Vagina (tissue), 2 donors: ENCODE results near the gene WNT9A. TPM values are rescaled to one million over a fixed set of nuclear protein-coding genes. Genes with fewer than 3 reads are reported as not detected.

Experiments used
- DNase-seq, 2 donors: peaks; one replicate each; pipeline ENCODE4 v3.0.0-alpha.2; 2017; ENCODE audit errors: extremely low spot score in 2 of 2
- H3K27ac ChIP-seq: fragments of 200-600 bp; sonication (generic); one replicate; pipeline ENCODE4 v1.5.1; 2019
- H3K27me3 ChIP-seq: fragments of 200-600 bp; sonication (generic); one replicate; pipeline ENCODE4 v1.5.1; 2019
- H3K36me3 ChIP-seq, 2 donors: fragments of 200-600 bp; sonication (generic); one replicate each; pipeline ENCODE4 v1.5.1; 2017 to 2019
- H3K4me1 ChIP-seq: fragments of 200-600 bp; sonication (generic); one replicate; pipeline ENCODE4 v1.5.1; 2019
- H3K4me3 ChIP-seq, 2 donors: fragments of 200-600 bp; sonication (generic); 1 replicate in 1 of 2; 2 replicates in 1 of 2; pipeline ENCODE4 v1.5.1; 2016 to 2019
- H3K9me3 ChIP-seq: fragments of 200-600 bp; sonication (generic); one replicate; pipeline ENCODE4 v1.5.1; 2019
- POLR2A ChIP-seq, 2 donors: fragments of 450-650 bp; IDR thresholded peaks; one replicate each; pipeline ENCODE4 v1.6.1; 2017; ENCODE audit warnings: antibody characterized with exemption in 2 of 2, mild to moderate bottlenecking in 2 of 2, moderate library complexity in 2 of 2
- POLR2AphosphoS5 ChIP-seq, 2 donors: sonication (generic); formaldehyde crosslinking; IDR thresholded peaks; one replicate each; pipeline ENCODE4 v1.9.0; 2017; ENCODE audit warnings: antibody characterized with exemption in 2 of 2, mild to moderate bottlenecking in 2 of 2, low read depth in 1 of 2; ENCODE audit not compliant: insufficient read depth in 1 of 2
- intact Hi-C: fragments of 100-400 bp; cut with DNase I; formaldehyde crosslinking; loops from one replicate; pipeline ENCODE4 v1.15.1; 2023
- total RNA-seq: library from RNA; depleted of rRNA; stranded (reverse); fragments of >200 nt; gene quantifications from one replicate; pipeline ENCODE4 v1.2.3, GENCODE V29; 2016
- TF ChIP-seq, protein P1 (sequence below), 3 experiments: fragments of 450-650 bp in 2 of 3; fragments of 200-600 bp in 1 of 3; sonication (generic) in 1 of 3; IDR thresholded peaks; one replicate each; pipeline ENCODE4 v1.5.1; 2017 to 2019; ENCODE audit warnings: antibody characterized with exemption in 3 of 3, mild to moderate bottlenecking in 2 of 3, moderate library complexity in 2 of 3

Gene WNT9A
- total RNA-seq, 1 donor from 2014 or later = 2.9 TPM

DNA sequence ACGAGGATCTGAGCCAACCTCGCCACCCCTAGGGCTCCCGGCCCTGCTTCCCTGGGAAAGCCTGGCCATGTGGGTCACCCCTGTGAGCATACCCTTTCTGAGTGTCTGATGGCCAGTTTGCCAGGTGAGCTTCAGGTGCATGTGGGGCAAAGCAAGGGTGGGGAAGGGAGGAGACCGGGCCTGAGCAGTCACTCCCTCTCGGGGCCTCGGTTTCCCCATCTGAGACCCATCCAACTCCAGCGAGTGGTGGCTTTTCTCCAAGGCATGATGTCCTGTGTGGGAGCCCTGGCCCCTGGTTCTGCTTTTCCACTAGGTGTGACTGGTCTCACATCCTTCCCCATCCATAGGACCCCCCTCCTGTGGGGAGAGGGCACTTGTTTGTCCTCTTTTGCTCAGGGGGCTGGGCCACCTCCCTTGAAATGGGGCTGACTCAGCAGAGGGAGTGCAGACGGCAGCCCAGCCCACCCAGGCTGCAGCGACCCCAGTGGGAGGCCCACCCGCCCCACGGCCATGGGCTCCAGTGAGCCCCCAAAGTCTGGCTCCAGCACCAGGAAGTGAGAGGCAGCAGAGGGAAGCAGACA, 1.7 kb upstream of the WNT9A start:
- no peak overlapping the region for H3K4me3 ChIP-seq
- no peaks in the 10 kb centered on the region for H3K9me3 ChIP-seq
- TF ChIP-seq POLR2A (IDR thresholded peaks at IDR 0.05) (no peak), POLR2AphosphoS5 (IDR thresholded peaks at IDR 0.05; ENCODE audit: insufficient read depth in 1 of 2, low read depth in 1 of 2) (no peak)
- TF ChIP-seq, protein P1, sequence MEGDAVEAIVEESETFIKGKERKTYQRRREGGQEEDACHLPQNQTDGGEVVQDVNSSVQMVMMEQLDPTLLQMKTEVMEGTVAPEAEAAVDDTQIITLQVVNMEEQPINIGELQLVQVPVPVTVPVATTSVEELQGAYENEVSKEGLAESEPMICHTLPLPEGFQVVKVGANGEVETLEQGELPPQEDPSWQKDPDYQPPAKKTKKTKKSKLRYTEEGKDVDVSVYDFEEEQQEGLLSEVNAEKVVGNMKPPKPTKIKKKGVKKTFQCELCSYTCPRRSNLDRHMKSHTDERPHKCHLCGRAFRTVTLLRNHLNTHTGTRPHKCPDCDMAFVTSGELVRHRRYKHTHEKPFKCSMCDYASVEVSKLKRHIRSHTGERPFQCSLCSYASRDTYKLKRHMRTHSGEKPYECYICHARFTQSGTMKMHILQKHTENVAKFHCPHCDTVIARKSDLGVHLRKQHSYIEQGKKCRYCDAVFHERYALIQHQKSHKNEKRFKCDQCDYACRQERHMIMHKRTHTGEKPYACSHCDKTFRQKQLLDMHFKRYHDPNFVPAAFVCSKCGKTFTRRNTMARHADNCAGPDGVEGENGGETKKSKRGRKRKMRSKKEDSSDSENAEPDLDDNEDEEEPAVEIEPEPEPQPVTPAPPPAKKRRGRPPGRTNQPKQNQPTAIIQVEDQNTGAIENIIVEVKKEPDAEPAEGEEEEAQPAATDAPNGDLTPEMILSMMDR (IDR thresholded peaks at IDR 0.05) = no peak
- H3K27me3 ChIP-seq = no peaks in the 10 kb centered on the region
- H3K4me1 ChIP-seq = peaks cover 52% of the 10 kb centered on the region
- no peak overlapping the region for H3K27ac ChIP-seq
- no peaks in the 10 kb centered on the region for H3K36me3 ChIP-seq
- peak in 1 of 2 donors; percentile 81 for DNase-seq
- intact Hi-C loops = loop anchor here (2.0 kb wide), 1 partner anchor 187 kb away; no protein-coding TSS in a partner anchor

DNA sequence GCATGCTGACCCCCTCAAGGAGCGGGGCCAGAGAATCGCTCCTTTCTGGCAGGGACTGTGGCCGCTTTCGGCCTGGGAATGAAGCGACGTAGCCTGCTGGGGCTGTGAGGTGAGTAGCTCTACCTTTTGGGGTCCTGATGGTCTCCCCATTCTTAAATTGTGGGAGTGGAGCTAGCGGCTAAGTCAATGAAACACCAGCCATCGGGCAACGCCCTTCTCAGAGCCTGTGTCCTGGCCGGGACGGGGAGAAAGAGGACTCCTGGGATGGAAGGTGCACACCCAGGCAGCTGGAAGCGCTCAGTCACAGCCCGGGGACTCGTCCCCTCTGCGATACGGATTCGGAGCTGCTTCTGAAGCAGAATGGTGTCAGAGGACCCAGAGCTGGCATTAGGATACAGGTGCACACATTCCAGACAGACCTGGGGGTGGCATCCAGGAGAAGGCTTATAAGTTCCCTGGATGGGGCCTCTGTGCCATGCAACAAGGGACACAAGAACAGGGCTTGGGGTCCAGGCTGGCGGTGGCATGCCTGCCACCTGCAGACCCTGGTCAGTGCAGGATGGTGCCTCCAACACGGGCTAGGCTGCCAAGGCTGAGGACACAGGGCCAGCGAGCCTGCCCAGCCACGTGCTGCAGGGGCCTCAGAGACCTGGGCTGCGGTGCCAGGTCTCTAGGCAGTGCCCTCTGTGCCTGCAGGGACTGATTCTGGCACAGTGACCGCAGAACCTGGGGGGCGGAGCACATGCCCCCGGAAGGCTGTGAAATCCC, 945 bp upstream of the WNT9A start:
- TF ChIP-seq, protein P1 (IDR thresholded peaks at IDR 0.05) = no peak
- no peak for TF ChIP-seq POLR2AphosphoS5 (IDR thresholded peaks at IDR 0.05; ENCODE audit: insufficient read depth in 1 of 2, low read depth in 1 of 2)
- TF ChIP-seq POLR2A (IDR thresholded peaks at IDR 0.05) = no peak
- Histone ChIP-seq H3K4me1 (peaks cover 50% of the 10 kb centered on the region), H3K36me3 (no peaks in the 10 kb centered on the region), H3K27me3 (no peaks in the 10 kb centered on the region), H3K9me3 (no peaks in the 10 kb centered on the region), H3K27ac (peak overlapping the region; percentile 73), H3K4me3 (peak overlapping the region; percentile 64 to 80)
- intact Hi-C loops = loop anchor here (2.0 kb wide), 1 partner anchor 186 kb away; no protein-coding TSS in a partner anchor
- DNase-seq = peak in 1 of 2 donors; percentile 86

DNA sequence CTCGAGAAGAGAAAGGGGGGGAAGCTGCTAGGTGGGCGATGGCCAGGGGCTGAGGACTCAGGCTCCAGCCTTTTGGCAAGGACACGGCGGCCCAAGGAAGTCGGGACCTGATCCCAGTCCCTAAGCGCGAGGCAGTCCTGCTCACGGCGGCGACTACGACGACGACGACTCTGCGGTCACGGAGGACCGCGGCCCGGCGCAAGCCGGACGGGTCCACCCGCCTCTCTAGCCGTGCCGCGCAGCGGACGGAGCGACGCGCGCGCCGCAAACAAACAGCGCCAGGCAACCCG, 401 bp downstream of the WNT9A start:
- Histone ChIP-seq H3K36me3 (no peaks in the 10 kb centered on the region), H3K4me3 (peak overlapping the region; percentile 64 to 80), H3K27ac (peak overlapping the region; percentile 77), H3K27me3 (no peaks in the 10 kb centered on the region), H3K4me1 (peaks cover 42% of the 10 kb centered on the region), H3K9me3 (no peaks in the 10 kb centered on the region)
- intact Hi-C loops = no loop called here
- TF ChIP-seq POLR2AphosphoS5 (IDR thresholded peaks at IDR 0.05; ENCODE audit: insufficient read depth in 1 of 2, low read depth in 1 of 2) = no peak
- TF ChIP-seq, protein P1 (IDR thresholded peaks at IDR 0.05) = no peak
- no peak for TF ChIP-seq POLR2A (IDR thresholded peaks at IDR 0.05)
- DNase-seq = no peak

DNA sequence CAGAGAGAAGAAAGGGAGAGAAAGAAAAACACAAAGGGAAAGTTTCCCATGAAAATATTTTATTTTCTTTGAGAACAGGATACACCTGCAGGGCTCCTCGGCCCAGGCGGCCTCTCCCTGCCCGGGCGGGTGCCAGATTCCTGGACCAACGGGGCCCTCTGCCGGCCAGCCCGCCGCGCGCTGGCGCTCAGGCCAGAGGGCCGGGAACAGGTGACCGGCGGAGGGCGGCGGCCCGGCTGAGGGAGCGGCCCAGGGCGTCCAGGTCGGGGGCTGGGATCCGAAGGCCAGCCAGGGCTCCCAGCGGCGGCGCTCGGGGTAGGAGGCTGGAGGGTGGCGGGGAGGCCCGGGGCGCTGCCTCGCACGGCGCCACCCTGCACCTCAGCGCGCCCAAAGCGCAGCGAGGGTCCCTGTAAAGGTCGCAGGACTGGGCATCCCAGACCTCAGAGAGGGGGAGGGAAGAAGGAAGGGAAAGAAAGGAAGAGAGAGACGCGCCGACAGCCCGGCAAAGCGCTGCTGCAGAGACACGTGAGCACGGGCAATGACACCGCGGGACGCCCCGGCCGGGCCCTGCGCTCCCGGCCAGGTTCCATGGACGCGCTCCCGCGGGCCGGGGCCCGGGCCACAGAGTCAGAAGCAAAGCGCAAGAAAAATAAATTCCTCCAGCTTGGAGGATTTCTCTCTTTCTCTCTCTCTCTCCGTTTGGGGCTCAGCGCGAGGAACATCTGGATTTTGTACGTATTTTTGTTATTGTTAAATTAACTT, 927 bp downstream of the WNT9A start:
- DNase-seq = peak in 1 of 2 donors; percentile 85
- H3K4me1 ChIP-seq = peaks cover 36% of the 10 kb centered on the region
- peak overlapping the region; percentile 64 to 80 for H3K4me3 ChIP-seq
- H3K27me3 ChIP-seq = no peaks in the 10 kb centered on the region
- peak overlapping the region; percentile 77 for H3K27ac ChIP-seq
- intact Hi-C loops = no loop called here
- no peaks in the 10 kb centered on the region for H3K36me3 ChIP-seq
- no peaks in the 10 kb centered on the region for H3K9me3 ChIP-seq
- TF ChIP-seq, protein P1 (IDR thresholded peaks at IDR 0.05) = peak; percentile 27 to 79 (median 72)
- peak; percentile 3 to 54 for TF ChIP-seq POLR2AphosphoS5 (IDR thresholded peaks at IDR 0.05; ENCODE audit: insufficient read depth in 1 of 2, low read depth in 1 of 2)
- TF ChIP-seq POLR2A (IDR thresholded peaks at IDR 0.05) = no peak
